Spleen (tissue), 11 donors: Measurements from ENCODE around the gene PRKCH. TPM values are rescaled to one million over a fixed set of nuclear protein-coding genes. Genes with fewer than 3 reads are reported as not detected.

Source experiments
- DNase-seq: peaks from one replicate; pipeline ENCODE4 v3.0.0-alpha.2; 2020
- H3K27ac ChIP-seq, 8 donors: fragments of 200-600 bp; sonication (generic) in 7 of 8; 1 replicate in 4 of 8; 2 replicates in 4 of 8; pipeline versions ENCODE4 v1.5.0 to v1.8.0; 2016 to 2021; ENCODE audit warnings: inconsistent platforms in 4 of 8, mild to moderate bottlenecking in 4 of 8, moderate library complexity in 1 of 8
- H3K27me3 ChIP-seq, 7 donors: fragments of 200-600 bp; sonication (generic) in 6 of 7; replicated peaks in 1 of 7; 1 replicate in 4 of 7; 2 replicates in 3 of 7; pipeline versions ENCODE4 v1.5.0 to v1.8.0; 2016 to 2021; ENCODE audit warnings: inconsistent platforms in 3 of 7, mild to moderate bottlenecking in 1 of 7
- H3K36me3 ChIP-seq, 6 donors: fragments of 200-600 bp; sonication (generic) in 5 of 6; 1 replicate in 4 of 6; 2 replicates in 2 of 6; pipeline versions ENCODE4 v1.5.0 to v1.8.0; 2016 to 2021; ENCODE audit warnings: inconsistent platforms in 2 of 6
- H3K4me1 ChIP-seq, 6 donors: fragments of 200-600 bp; sonication (generic) in 5 of 6; 1 replicate in 3 of 6; 2 replicates in 3 of 6; pipeline versions ENCODE4 v1.5.0 to v1.8.0; 2016 to 2021; ENCODE audit warnings: inconsistent platforms in 3 of 6
- H3K4me3 ChIP-seq, 8 donors: fragments of 200-600 bp; sonication (generic) in 7 of 8; 1 replicate in 4 of 8; 2 replicates in 4 of 8; pipeline versions ENCODE4 v1.5.0 to v1.8.0; 2016 to 2021; ENCODE audit warnings: inconsistent platforms in 4 of 8, mild to moderate bottlenecking in 4 of 8, moderate library complexity in 2 of 8
- H3K9me3 ChIP-seq, 8 donors: fragments of 200-600 bp; sonication (generic) in 7 of 8; 1 replicate in 4 of 8; 2 replicates in 4 of 8; pipeline versions ENCODE4 v1.5.0 to v1.8.0; 2016 to 2021; ENCODE audit warnings: inconsistent platforms in 4 of 8
- CTCF ChIP-seq, 11 experiments: fragments of 200-600 bp in 7 of 11; fragments of 450-650 bp in 4 of 11; sonication (generic) in 4 of 11; IDR thresholded peaks in 8 of 11; conservative IDR thresholded peaks in 3 of 11; 1 replicate in 7 of 11; 2 replicates in 4 of 11; pipeline versions ENCODE4 v1.4.0 to v1.8.0; 2016 to 2021; ENCODE audit warnings: antibody characterized with exemption in 11 of 11, inconsistent platforms in 4 of 11, mild to moderate bottlenecking in 1 of 11
- POLR2A ChIP-seq, 3 donors: fragments of 450-650 bp; IDR thresholded peaks; one replicate each; pipeline ENCODE4 v1.5.1; 2017; ENCODE audit warnings: antibody characterized with exemption in 3 of 3, mild to moderate bottlenecking in 1 of 3
- POLR2AphosphoS5 ChIP-seq, 3 donors: sonication (generic); formaldehyde crosslinking; IDR thresholded peaks; one replicate each; pipeline ENCODE4 v1.5.1; 2017; ENCODE audit warnings: antibody characterized with exemption in 3 of 3
- WGBS, 5 donors: extraction: QIAGEN DNeasy Blood & Tissue Kit in 3 of 5; methylation state at CpG; one replicate each; pipeline versions ENCODE4 v1.1.5 to v1.1.7; 2013 to 2018; 5-methylcytosine and 5-hydroxymethylcytosine counted together
- intact Hi-C: fragments of 100-400 bp; cut with DNase I; formaldehyde crosslinking; loops from one replicate; pipeline ENCODE4 v1.15.0; 2023; ENCODE audit warnings: low total_unique reads
- polyA plus RNA-seq, 3 donors: library from polyadenylated mRNA; stranded (reverse); fragments of 200-250 nt; gene quantifications; one replicate each; pipeline ENCODE4 v1.2.1, GENCODE V29; 2013
- total RNA-seq, 7 donors: library from RNA; depleted of rRNA in 3 of 7; stranded (reverse); fragments of >200 nt in 3 of 7; fragmentation: NEBNext Ultra II Directional in 4 of 7; extraction: Animal tissue kit (Norgen Biotek cat#: 25700) in 4 of 7; gene quantifications; one replicate each; pipeline versions ENCODE4 v1.1.0 to v1.2.1, GENCODE V29; 2016 to 2021
- donor health status: healthy with polysubstance abuse.
- donor health status: DM: no; HTN: no; CAD: no; lungs with moderate emphysema.
- donor health status: DM: no; HTN: no; CAD: no.
- donor health status: Bipolar disorder and iron deficiency.
- donor health status: healthy.
- donor health status: DM: no; HTN: no; CAD: no.
- donor health status: DM: yes; HTN: yes; CAD: no.

PRKCH gene
- total and polyA plus RNA-seq, 10 donors, result 10.0 to 184 (median 105) TPM

DNA sequence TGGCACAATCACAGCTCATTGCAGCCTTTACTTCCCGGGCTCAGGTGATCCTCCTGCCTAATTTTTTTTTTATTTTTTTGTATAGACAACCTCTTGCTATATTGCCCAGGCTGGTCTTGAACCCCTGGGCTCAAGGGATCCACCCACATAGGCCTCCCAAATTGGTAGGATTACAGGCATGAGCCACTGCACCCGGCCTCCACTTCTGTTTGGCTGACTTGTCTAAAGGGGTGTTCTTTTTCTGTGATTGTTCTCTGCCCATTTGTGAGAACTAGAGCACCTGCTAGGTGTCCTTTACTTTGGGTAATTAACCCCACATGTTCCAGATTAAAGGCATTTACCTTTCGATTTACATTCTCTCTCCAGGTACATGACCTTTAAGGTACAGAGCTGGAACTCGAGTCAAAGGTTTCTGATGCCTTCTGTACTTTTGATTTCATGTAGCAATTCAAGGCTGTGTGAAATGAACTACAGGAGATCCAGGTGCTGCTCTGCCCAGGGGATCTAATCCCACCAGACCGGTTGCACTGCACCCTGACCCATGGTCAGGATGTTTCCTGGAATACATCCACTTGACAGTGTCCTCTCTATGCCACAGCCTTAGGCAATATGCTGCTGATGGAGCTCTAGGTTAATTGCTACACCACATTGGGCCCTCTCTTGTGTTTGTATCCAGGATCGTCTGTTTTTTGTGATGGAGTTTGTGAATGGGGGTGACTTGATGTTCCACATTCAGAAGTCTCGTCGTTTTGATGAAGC lies 163.6 kb downstream of the PRKCH start:
- peaks cover 5 to 93% (median 20%) of the 10 kb centered on the region in 6 donors for H3K4me1 ChIP-seq

DNA sequence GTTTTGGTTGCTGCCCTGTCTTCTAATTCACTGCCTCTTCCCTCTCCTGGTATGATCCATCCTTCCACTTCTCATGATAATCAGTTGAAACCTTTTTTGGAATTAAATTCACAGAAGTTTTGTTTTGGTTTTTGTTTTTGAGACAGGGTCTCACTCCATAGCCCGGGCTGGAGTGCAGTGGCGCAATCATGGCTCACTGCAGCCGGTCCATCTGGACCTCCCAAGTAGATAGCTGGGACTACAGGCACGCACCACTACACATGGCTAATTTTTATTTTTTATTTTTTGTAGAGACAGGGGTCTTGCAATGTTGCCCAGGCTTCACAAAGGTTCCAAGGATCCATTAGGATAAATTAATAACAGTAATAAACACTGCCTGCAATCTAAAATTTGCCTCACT lies 164.3 kb downstream of the PRKCH start:
- peaks cover 0 to 70% (median 17%) of the 10 kb centered on the region in 6 donors for H3K36me3 ChIP-seq
- peaks cover 5 to 93% (median 20%) of the 10 kb centered on the region in 6 donors for H3K4me1 ChIP-seq
- no peaks in the 10 kb centered on the region for H3K9me3 ChIP-seq
- no peaks in the 10 kb centered on the region for H3K27me3 ChIP-seq
- intact Hi-C loops, result no loop called here
- WGBS, 5 donors, result 82 to 96% (median 95%) methylated on average over 4 of the region's 4 CpGs
- H3K4me3 ChIP-seq, result no peak overlapping the region
- no peak overlapping the region for H3K27ac ChIP-seq
- no peak for DNase-seq
- TF ChIP-seq CTCF (IDR thresholded peaks at IDR 0.05 in 8 of 11, conservative IDR thresholded peaks at IDR 0.05 in 3 of 11) (no peak), POLR2A (IDR thresholded peaks at IDR 0.05) (no peak)

More for the DNA sequence above, 163.6 kb downstream of the PRKCH start:
- H3K9me3 ChIP-seq, result no peaks in the 10 kb centered on the region
- 88 to 94% (median 91%) methylated on average over 8 of the region's 8 CpGs for WGBS, 5 donors
- no peak for DNase-seq
- H3K27me3 ChIP-seq, result no peaks in the 10 kb centered on the region
- TF ChIP-seq POLR2A (IDR thresholded peaks at IDR 0.05) (no peak), CTCF (IDR thresholded peaks at IDR 0.05 in 8 of 11, conservative IDR thresholded peaks at IDR 0.05 in 3 of 11) (no peak), POLR2AphosphoS5 (IDR thresholded peaks at IDR 0.05) (no peak)
- intact Hi-C loops, result no loop called here
- peak overlapping the region in 2 of 8 donors; percentile 0 to 21 for H3K27ac ChIP-seq
- peaks cover 0 to 63% (median 16%) of the 10 kb centered on the region in 6 donors for H3K36me3 ChIP-seq
- H3K4me3 ChIP-seq, result no peak overlapping the region

DNA sequence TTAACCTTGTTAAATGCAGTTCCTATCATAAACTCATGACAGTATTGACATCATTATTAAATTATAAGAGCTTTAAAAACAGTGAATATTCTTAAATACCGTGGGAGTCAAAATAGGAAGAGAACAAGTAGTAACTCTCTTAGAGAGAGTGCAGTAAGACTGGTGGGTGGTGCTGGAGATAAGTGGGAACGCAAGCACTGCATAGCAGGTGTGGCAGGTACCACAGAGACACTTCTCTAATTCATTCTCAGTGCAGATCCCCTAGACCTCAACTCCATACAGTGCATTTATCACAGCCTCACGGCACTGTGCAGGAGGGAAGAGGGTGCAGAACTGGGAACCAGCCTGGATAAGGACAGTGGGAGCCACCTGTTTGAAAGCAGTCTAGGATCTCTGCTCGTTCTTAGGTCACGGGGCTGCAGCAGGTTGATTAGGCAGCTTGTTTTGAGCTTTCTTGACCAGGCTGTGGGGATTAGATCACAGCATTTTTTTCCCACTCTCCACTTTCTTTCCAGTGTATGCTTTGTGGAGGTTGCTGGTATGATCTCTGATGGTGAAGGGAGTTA lies 165.6 kb downstream of the PRKCH start:
- DNase-seq, result no peak
- TF ChIP-seq POLR2AphosphoS5 (IDR thresholded peaks at IDR 0.05), result no peak
- TF ChIP-seq POLR2A (IDR thresholded peaks at IDR 0.05), result no peak
- TF ChIP-seq CTCF (IDR thresholded peaks at IDR 0.05 in 8 of 11, conservative IDR thresholded peaks at IDR 0.05 in 3 of 11), result no peak
- Histone ChIP-seq H3K4me3 (no peak overlapping the region), H3K9me3 (no peaks in the 10 kb centered on the region), H3K4me1 (peaks cover 9 to 94% (median 31%) of the 10 kb centered on the region in 6 donors), H3K36me3 (peaks cover 0 to 70% (median 17%) of the 10 kb centered on the region in 6 donors), H3K27me3 (no peaks in the 10 kb centered on the region), H3K27ac (peak overlapping the region in 1 of 8 donors; percentile 36)
- WGBS, 5 donors, result 77 to 85% (median 84%) methylated on average over 5 of the region's 5 CpGs
- intact Hi-C loops, result no loop called here
